ENCODE data around the gene CYSTM1.
A peak's percentile ranks its signal among the peaks of the same experiment; 100 is the strongest.

Gene CYSTM1

GRCh38 chr5:140174465-140175366, at the start of gene CYSTM1:
CYSTM1 (plus strand) TSS chr5:140175188; CDS start chr5:140194466, 19,278 bp downstream.
- peak; percentile 88 for DNase-seq

GRCh38 chr5:140125637-140126036, 49.4 kb upstream of the CYSTM1 start, which contains the start of gene IGIP:
IGIP (plus strand) TSS chr5:140125937; CDS start chr5:140128477, 2,540 bp downstream.
- no peak for DNase-seq

GRCh38 chr5:140126315-140127012, 48.5 kb upstream of the CYSTM1 start:
- DNase-seq, result no peak

- no peak for DNase-seq
Measured at GRCh38 chr5:140128376-140128775, 46.6 kb upstream of the CYSTM1 start.

GRCh38 chr5:140130949-140131733, 43.8 kb upstream of the CYSTM1 start:
- DNase-seq, result no peak

- DNase-seq, result no peak
Measured at GRCh38 chr5:140131967-140132409, 43.0 kb upstream of the CYSTM1 start.

- no peak for DNase-seq
Measured at GRCh38 chr5:140133514-140134167, 41.3 kb upstream of the CYSTM1 start.

- no peak for DNase-seq
Measured at GRCh38 chr5:140134277-140134935, 40.6 kb upstream of the CYSTM1 start.

- no peak for DNase-seq
Measured at GRCh38 chr5:140135127-140135526, 39.9 kb upstream of the CYSTM1 start.

GRCh38 chr5:140136624-140137023, 38.4 kb upstream of the CYSTM1 start:
- DNase-seq, result no peak

GRCh38 chr5:140140435-140140834, 34.6 kb upstream of the CYSTM1 start:
- no peak for DNase-seq

- DNase-seq, result no peak
Measured at GRCh38 chr5:140141241-140141640, 33.7 kb upstream of the CYSTM1 start.

- DNase-seq, result no peak
Measured at GRCh38 chr5:140142246-140142645, 32.7 kb upstream of the CYSTM1 start.

- no peak for DNase-seq
Measured at GRCh38 chr5:140142856-140143255, 32.1 kb upstream of the CYSTM1 start.

GRCh38 chr5:140143521-140144258, 31.3 kb upstream of the CYSTM1 start:
- no peak for DNase-seq

- no peak for DNase-seq
Measured at GRCh38 chr5:140145256-140145655, 29.7 kb upstream of the CYSTM1 start.

GRCh38 chr5:140145818-140146522, 29.0 kb upstream of the CYSTM1 start:
- peak; percentile 7 for DNase-seq

- DNase-seq, result no peak
Measured at GRCh38 chr5:140146523-140146842, 28.5 kb upstream of the CYSTM1 start.

GRCh38 chr5:140147460-140147859, 27.5 kb upstream of the CYSTM1 start:
- DNase-seq, result no peak

GRCh38 chr5:140148508-140148907, 26.5 kb upstream of the CYSTM1 start:
- peak; percentile 44 for DNase-seq

GRCh38 chr5:140150201-140150600, 24.8 kb upstream of the CYSTM1 start:
- DNase-seq, result no peak
